CD4-positive, alpha-beta T cell (primary cell): Measurements from ENCODE around the gene RRAD. TPM values are rescaled to one million over a fixed set of nuclear protein-coding genes. Genes with fewer than 3 reads are reported as not detected.

Experiments
- ATAC-seq: fragments of 200-7000 bp; cut with Tn5 transposase; one replicate; pipeline ENCODE4 v1.10.0; 2022; ENCODE audit warnings: mild to moderate bottlenecking; ENCODE audit not compliant: poor library complexity
- CTCF ChIA-PET: fragments of 350-600 bp; sonication (Branson Sonifier 250); formaldehyde crosslinking; loops from one replicate; lab custom pipeline; 2021; ENCODE audit warnings: antibody characterized with exemption, inconsistent platforms; lab: Charles Lee
- POLR2A ChIA-PET: fragments of 350-600 bp; sonication (Branson Sonifier 250); formaldehyde crosslinking; loops from one replicate; lab custom pipeline; 2021; ENCODE audit warnings: antibody characterized with exemption, inconsistent platforms; lab: Charles Lee
- DNase-seq, 14 experiments: peaks; one replicate each; pipeline ENCODE4 v3.0.0-alpha.2; 2013 to 2020; ENCODE audit warnings: mixed read lengths in 2 of 14
- H3K27ac ChIP-seq, 2 donors: one replicate each; pipeline versions ENCODE4 v1.5.1 to v1.7.0; 2013; ENCODE audit warnings: low read length in 2 of 2, low read depth in 1 of 2, mild to moderate bottlenecking in 1 of 2
- H3K27me3 ChIP-seq, 2 experiments: 1 replicate in 1 of 2; 2 replicates in 1 of 2; pipeline versions ENCODE4 v1.6.1 to v1.7.0; 2013; ENCODE audit warnings: low read length in 2 of 2, control low read depth in 1 of 2, mild to moderate bottlenecking in 1 of 2, moderate library complexity in 1 of 2; ENCODE audit not compliant: insufficient read depth in 2 of 2, control insufficient read depth in 1 of 2
- H3K36me3 ChIP-seq: one replicate; pipeline ENCODE4 v1.6.1; 2013; ENCODE audit warnings: low read length, control low read depth; ENCODE audit not compliant: insufficient read depth
- H3K4me1 ChIP-seq: one replicate; pipeline ENCODE4 v1.6.1; 2013; ENCODE audit warnings: low read length, control low read depth; ENCODE audit not compliant: insufficient read depth
- H3K4me3 ChIP-seq: one replicate; pipeline ENCODE4 v1.5.1; 2013; ENCODE audit warnings: mild to moderate bottlenecking, low read length, moderate library complexity
- H3K9me3 ChIP-seq, 2 experiments: 1 replicate in 1 of 2; 2 replicates in 1 of 2; pipeline versions ENCODE4 v1.6.1 to v1.7.0; 2013; ENCODE audit warnings: low read length in 2 of 2, mild to moderate bottlenecking in 2 of 2, control low read depth in 1 of 2, moderate library complexity in 1 of 2; ENCODE audit not compliant: control insufficient read depth in 1 of 2, insufficient read depth in 1 of 2
- H3K27ac Mint-ChIP-seq: one replicate; pipeline ENCODE4 v1.8.0; 2020; ENCODE audit warnings: mixed read lengths
- H3K27me3 Mint-ChIP-seq: one replicate; pipeline ENCODE4 v1.8.0; 2021; ENCODE audit warnings: mixed read lengths
- H3K36me3 Mint-ChIP-seq: one replicate; pipeline ENCODE4 v1.8.0; 2021; ENCODE audit warnings: low read depth, mixed read lengths
- H3K4me1 Mint-ChIP-seq: one replicate; pipeline ENCODE4 v1.8.0; 2021; ENCODE audit warnings: low read depth, mixed read lengths
- H3K4me3 Mint-ChIP-seq: one replicate; pipeline ENCODE4 v1.8.0; 2020; ENCODE audit warnings: mild to moderate bottlenecking, mixed read lengths
- H3K9me3 Mint-ChIP-seq: one replicate; pipeline ENCODE4 v1.8.0; 2020; ENCODE audit warnings: mixed read lengths
- intact Hi-C, 2 experiments: fragments of 100-400 bp; cut with DNase I in 1 of 2; cut with micrococcal nuclease in 1 of 2; formaldehyde crosslinking; loops; one replicate each; pipeline versions ENCODE4 v1.15.1 to v1.9.0; 2023 to 2025; cut with DNase I, micrococcal nuclease
- total RNA-seq, 174 experiments: library from RNA in 2 of 174; stranded (reverse) in 2 of 174; gene quantifications; one replicate each; pipeline ENCODE4 v1.2.3 and lab custom pipeline; 2021 to 2026
- TF ChIP-seq, protein P1 (sequence below): fragments of 200-600 bp; IDR thresholded peaks from one replicate; pipeline ENCODE4 v1.8.0; 2022; ENCODE audit warnings: antibody characterized with exemption, mild to moderate bottlenecking

The RRAD gene
- total RNA-seq, 2 experiments from 2014 or later, result 0.28 to 0.49 TPM

DNA sequence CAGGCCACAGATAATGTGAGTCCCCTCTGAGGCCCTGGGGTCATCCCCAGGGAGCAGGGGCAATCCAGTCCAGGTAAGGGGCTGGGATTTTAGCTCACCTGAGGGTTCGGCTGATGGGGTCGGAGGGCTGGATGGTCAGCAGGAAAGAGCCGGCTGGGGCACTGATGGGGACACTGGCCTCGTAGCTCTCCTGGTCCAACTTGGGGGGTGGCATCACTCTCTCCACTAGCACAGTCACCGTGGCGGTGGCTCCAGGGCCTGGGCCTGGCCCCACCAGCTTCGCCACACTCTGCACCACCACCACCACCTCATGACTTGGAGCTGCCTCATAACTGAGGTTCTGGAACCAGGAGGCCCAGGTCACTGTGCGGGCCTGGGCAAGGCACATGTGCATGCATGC lies 13.5 kb downstream of the RRAD start:
- Histone ChIP-seq H3K4me3 (no peak overlapping the region), H3K4me1 (no peaks in the 10 kb centered on the region), H3K27ac (no peak overlapping the region), H3K27me3 (no peaks in the 10 kb centered on the region), H3K36me3 (no peaks in the 10 kb centered on the region), H3K9me3 (no peaks in the 10 kb centered on the region)
- no peaks in the 10 kb centered on the region for H3K27me3 Mint-ChIP-seq
- ChIA-PET POLR2A (no interaction called here), CTCF (interaction anchor here (0.8 kb wide), 1 partner anchor 972 kb away, joined by 3 read pairs; no protein-coding TSS in a partner anchor)
- ATAC-seq (no peak), DNase-seq (no peak)
- TF ChIP-seq, protein P1, sequence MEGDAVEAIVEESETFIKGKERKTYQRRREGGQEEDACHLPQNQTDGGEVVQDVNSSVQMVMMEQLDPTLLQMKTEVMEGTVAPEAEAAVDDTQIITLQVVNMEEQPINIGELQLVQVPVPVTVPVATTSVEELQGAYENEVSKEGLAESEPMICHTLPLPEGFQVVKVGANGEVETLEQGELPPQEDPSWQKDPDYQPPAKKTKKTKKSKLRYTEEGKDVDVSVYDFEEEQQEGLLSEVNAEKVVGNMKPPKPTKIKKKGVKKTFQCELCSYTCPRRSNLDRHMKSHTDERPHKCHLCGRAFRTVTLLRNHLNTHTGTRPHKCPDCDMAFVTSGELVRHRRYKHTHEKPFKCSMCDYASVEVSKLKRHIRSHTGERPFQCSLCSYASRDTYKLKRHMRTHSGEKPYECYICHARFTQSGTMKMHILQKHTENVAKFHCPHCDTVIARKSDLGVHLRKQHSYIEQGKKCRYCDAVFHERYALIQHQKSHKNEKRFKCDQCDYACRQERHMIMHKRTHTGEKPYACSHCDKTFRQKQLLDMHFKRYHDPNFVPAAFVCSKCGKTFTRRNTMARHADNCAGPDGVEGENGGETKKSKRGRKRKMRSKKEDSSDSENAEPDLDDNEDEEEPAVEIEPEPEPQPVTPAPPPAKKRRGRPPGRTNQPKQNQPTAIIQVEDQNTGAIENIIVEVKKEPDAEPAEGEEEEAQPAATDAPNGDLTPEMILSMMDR, result no peak
- H3K4me1 Mint-ChIP-seq, result no peaks in the 10 kb centered on the region
- intact Hi-C loops, result no loop called here
- no peak overlapping the region for H3K27ac Mint-ChIP-seq
- no peak overlapping the region for H3K4me3 Mint-ChIP-seq
- H3K9me3 Mint-ChIP-seq, result no peaks in the 10 kb centered on the region
- no peaks in the 10 kb centered on the region for H3K36me3 Mint-ChIP-seq

DNA sequence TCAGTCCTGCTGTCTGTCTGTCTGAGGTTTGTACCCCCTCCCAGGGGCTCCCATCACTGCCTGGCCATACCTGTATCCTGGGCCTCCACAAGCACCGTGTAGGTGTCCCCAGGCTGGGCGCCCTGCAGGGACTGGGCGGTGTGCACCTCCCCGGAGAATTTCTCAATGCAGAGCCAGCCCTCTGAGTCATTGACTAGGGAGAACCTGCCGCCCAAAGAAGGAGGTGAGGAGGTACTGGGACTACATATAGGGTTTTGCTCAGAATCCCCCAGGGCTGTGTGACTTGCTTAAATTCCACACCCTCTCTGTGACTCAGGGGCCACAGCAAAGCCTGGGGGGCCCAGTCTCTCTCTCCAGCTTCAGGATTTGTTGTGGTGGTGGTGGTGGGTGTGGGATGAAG lies 14.2 kb downstream of the RRAD start:
- Mint-ChIP-seq H3K4me3 (no peak overlapping the region), H3K9me3 (no peaks in the 10 kb centered on the region), H3K4me1 (peaks cover 5% of the 10 kb centered on the region), H3K27ac (no peak overlapping the region), H3K36me3 (no peaks in the 10 kb centered on the region), H3K27me3 (no peaks in the 10 kb centered on the region)
- H3K9me3 ChIP-seq, result no peaks in the 10 kb centered on the region
- no peak for ATAC-seq
- intact Hi-C loops, result no loop called here
- H3K27ac ChIP-seq, result no peak overlapping the region
- POLR2A ChIA-PET, result no interaction called here
- H3K27me3 ChIP-seq, result no peaks in the 10 kb centered on the region
- TF ChIP-seq, protein P1, result no peak
- H3K4me3 ChIP-seq, result no peak overlapping the region
- no peaks in the 10 kb centered on the region for H3K36me3 ChIP-seq
- no peak for DNase-seq
- CTCF ChIA-PET, result interaction anchor here (0.8 kb wide), 1 partner anchor 973 kb away, joined by 3 read pairs; no protein-coding TSS in a partner anchor
- peaks cover under 1% of the 10 kb centered on the region for H3K4me1 ChIP-seq

DNA sequence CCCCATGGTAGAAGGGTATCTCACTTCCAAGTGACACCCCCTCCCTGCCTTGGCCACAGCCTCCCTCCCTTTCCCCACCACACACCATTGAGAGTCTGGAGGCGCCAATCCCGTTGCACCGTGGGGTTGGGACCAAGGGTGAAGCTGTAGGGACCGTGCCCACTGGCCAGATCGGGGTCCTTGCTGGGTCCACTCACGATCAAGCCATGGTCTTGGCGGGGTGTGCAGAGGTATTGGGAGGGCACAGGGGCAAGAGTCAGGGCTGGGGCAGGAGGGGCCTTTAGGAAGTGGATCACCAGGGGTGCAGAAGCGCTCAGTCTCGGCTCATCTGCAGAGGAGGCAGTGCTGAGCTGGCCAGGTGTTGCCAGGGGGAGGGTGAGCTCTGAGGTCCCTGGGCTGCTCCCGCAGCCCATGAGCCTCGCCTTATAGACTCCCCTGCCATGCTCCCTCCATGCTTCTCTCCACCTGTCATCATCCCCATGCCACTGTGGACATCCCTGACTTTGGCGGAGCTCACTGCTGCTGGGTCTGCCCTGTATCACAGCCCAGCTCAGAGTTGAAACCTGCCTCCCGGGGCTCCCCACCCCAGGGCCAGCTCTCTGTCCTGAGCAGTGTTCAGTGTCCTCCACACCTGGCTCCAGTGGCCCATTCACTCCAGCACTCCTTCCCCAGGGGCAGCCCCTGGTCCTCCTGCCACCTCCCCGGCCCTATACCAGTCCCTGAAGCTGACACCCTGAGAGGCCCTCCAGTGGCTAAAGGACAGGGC lies 15.0 kb downstream of the RRAD start:
- Histone ChIP-seq H3K27me3 (no peaks in the 10 kb centered on the region), H3K9me3 (no peaks in the 10 kb centered on the region), H3K4me3 (no peak overlapping the region), H3K36me3 (no peaks in the 10 kb centered on the region), H3K4me1 (peaks cover 8% of the 10 kb centered on the region), H3K27ac (no peak overlapping the region)
- no peaks in the 10 kb centered on the region for H3K9me3 Mint-ChIP-seq
- H3K4me3 Mint-ChIP-seq, result no peak overlapping the region
- TF ChIP-seq, protein P1, result no peak
- no peak for ATAC-seq
- no peaks in the 10 kb centered on the region for H3K36me3 Mint-ChIP-seq
- ChIA-PET POLR2A (no interaction called here), CTCF (interaction anchor here (1.0 kb wide), 1 partner anchor 15 kb away, joined by 3 read pairs; no protein-coding TSS in a partner anchor)
- no peak for DNase-seq
- no peak overlapping the region for H3K27ac Mint-ChIP-seq
- H3K27me3 Mint-ChIP-seq, result no peaks in the 10 kb centered on the region
- H3K4me1 Mint-ChIP-seq, result peaks cover 12% of the 10 kb centered on the region
- intact Hi-C loops, result no loop called here
